ENCODE measurements around the gene RXRA.

The RXRA gene

GRCh38 chr9:134419000-134419683 lies 92.9 kb downstream of the RXRA start:
- H3K9me3 ChIP-seq (ENCODE audit: control insufficient read depth, insufficient read depth, low read length) = no peaks in the 10 kb centered on the region
- no peak overlapping the region for H3K9ac ChIP-seq (ENCODE audit: low read depth, low read length)
- H3K4me1 ChIP-seq (ENCODE audit: control insufficient read depth, insufficient read depth, low read length) = no peaks in the 10 kb centered on the region
- H3K36me3 ChIP-seq (ENCODE audit: control insufficient read depth, insufficient read depth, low read length) = peaks cover 10% of the 10 kb centered on the region
- no peak overlapping the region for H3K4me3 ChIP-seq (ENCODE audit: low read depth, low read length)
- H3K27me3 ChIP-seq (ENCODE audit: control insufficient read depth, insufficient read depth, low read length) = no peaks in the 10 kb centered on the region

GRCh38 chr9:134419684-134420076 lies 93.4 kb downstream of the RXRA start:
- Histone ChIP-seq H3K4me3 (ENCODE audit: low read depth, low read length) (no peak overlapping the region), H3K9me3 (ENCODE audit: control insufficient read depth, insufficient read depth, low read length) (no peaks in the 10 kb centered on the region), H3K27me3 (ENCODE audit: control insufficient read depth, insufficient read depth, low read length) (no peaks in the 10 kb centered on the region), H3K4me1 (ENCODE audit: control insufficient read depth, insufficient read depth, low read length) (no peaks in the 10 kb centered on the region), H3K36me3 (ENCODE audit: control insufficient read depth, insufficient read depth, low read length) (peaks cover 10% of the 10 kb centered on the region), H3K9ac (ENCODE audit: low read depth, low read length) (no peak overlapping the region)

DNA sequence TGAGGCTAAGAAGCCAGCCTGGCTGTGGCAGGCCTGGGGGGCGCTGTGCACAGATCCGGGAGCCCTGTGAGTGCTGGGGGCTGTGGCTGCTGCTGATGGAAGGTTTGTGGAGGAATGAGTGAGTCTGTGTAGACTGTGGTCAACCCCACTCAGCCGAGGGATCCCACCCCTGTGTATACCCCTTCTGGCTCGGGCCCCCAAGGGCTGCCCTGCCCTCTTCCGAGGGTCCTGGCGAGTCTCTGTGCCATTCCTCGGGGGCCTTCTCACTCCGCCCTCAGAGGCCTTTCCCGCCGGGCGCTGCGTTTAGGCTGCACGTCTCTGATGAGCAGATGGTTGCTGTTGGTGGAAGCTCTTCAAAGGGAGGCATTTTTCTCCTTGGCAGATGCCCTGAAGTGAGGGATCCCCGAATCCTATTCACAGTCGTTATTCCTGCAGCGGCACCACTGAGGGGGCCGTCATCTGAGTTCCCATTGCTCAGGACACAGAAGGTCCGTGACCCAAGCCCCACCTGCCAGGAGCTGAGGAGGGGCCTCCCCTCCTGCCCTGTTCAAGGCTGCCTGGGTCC lies 94.1 kb downstream of the RXRA start:
- no peaks in the 10 kb centered on the region for H3K27me3 ChIP-seq (ENCODE audit: control insufficient read depth, insufficient read depth, low read length)
- no peak overlapping the region for H3K9ac ChIP-seq (ENCODE audit: low read depth, low read length)
- peaks cover 10% of the 10 kb centered on the region for H3K36me3 ChIP-seq (ENCODE audit: control insufficient read depth, insufficient read depth, low read length)
- H3K4me1 ChIP-seq (ENCODE audit: control insufficient read depth, insufficient read depth, low read length) = no peaks in the 10 kb centered on the region
- no peaks in the 10 kb centered on the region for H3K9me3 ChIP-seq (ENCODE audit: control insufficient read depth, insufficient read depth, low read length)
- no peak overlapping the region for H3K4me3 ChIP-seq (ENCODE audit: low read depth, low read length)

DNA sequence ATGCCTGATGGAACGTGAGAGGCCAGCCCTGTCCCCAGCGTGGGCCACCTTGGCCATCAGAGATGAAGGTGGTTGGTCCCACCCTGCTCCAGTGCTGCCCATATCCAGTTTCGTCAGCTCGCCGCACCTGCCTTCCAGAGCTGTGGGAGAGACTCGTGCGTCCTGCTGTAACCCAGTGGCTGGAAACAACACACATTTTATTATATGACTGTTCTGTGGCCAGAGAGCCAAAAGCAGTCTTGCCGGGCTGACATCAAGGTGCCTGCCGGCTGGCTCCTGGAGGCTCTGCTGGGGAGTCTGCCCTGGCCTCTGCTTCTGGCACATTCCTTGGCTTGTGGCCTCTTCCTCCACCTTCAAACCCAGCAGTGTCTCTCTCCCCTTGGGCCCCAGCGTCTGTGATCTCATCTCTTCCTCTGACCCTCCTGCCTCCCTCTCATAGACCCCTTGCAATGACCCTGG lies 94.7 kb downstream of the RXRA start:
- Histone ChIP-seq H3K36me3 (ENCODE audit: control insufficient read depth, insufficient read depth, low read length) (peaks cover 10% of the 10 kb centered on the region), H3K9ac (ENCODE audit: low read depth, low read length) (no peak overlapping the region)

DNA sequence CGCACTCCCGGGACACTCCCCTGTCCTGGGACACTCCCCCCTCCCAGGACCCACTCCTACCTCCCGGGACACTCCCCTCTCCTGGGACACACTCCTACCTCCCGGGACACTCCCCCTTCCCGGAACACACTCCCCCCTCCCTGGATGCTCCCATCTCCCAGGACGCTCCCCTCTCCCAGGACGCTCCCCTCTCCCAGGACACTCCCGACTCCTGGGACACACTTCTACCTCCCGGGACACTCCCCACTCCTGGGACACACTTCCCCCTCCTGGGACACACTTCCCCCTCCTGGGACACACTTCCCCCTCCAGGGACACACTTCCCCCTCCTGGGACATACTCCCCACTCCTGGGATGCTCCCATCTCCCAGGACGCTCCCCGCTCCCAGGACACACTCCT lies 95.6 kb downstream of the RXRA start:
- H3K27me3 ChIP-seq (ENCODE audit: control insufficient read depth, insufficient read depth, low read length) = no peaks in the 10 kb centered on the region
- no peaks in the 10 kb centered on the region for H3K9me3 ChIP-seq (ENCODE audit: control insufficient read depth, insufficient read depth, low read length)
- no peaks in the 10 kb centered on the region for H3K4me1 ChIP-seq (ENCODE audit: control insufficient read depth, insufficient read depth, low read length)
- no peak overlapping the region for H3K9ac ChIP-seq (ENCODE audit: low read depth, low read length)
- no peak overlapping the region for H3K4me3 ChIP-seq (ENCODE audit: low read depth, low read length)
- peaks cover 10% of the 10 kb centered on the region for H3K36me3 ChIP-seq (ENCODE audit: control insufficient read depth, insufficient read depth, low read length)

More for the DNA sequence above, 94.7 kb downstream of the RXRA start:
- Histone ChIP-seq H3K9me3 (ENCODE audit: control insufficient read depth, insufficient read depth, low read length) (no peaks in the 10 kb centered on the region), H3K4me3 (ENCODE audit: low read depth, low read length) (no peak overlapping the region), H3K27me3 (ENCODE audit: control insufficient read depth, insufficient read depth, low read length) (no peaks in the 10 kb centered on the region), H3K4me1 (ENCODE audit: control insufficient read depth, insufficient read depth, low read length) (no peaks in the 10 kb centered on the region)

- H3K27me3 ChIP-seq (ENCODE audit: control insufficient read depth, insufficient read depth, low read length) = no peaks in the 10 kb centered on the region
- H3K9me3 ChIP-seq (ENCODE audit: control insufficient read depth, insufficient read depth, low read length) = no peaks in the 10 kb centered on the region
- H3K4me3 ChIP-seq (ENCODE audit: low read depth, low read length) = no peak overlapping the region
- peaks cover 5% of the 10 kb centered on the region for H3K36me3 ChIP-seq (ENCODE audit: control insufficient read depth, insufficient read depth, low read length)
- no peak overlapping the region for H3K9ac ChIP-seq (ENCODE audit: low read depth, low read length)
- H3K4me1 ChIP-seq (ENCODE audit: control insufficient read depth, insufficient read depth, low read length) = no peaks in the 10 kb centered on the region
Measured at GRCh38 chr9:134422301-134423090, 96.2 kb downstream of the RXRA start.

DNA sequence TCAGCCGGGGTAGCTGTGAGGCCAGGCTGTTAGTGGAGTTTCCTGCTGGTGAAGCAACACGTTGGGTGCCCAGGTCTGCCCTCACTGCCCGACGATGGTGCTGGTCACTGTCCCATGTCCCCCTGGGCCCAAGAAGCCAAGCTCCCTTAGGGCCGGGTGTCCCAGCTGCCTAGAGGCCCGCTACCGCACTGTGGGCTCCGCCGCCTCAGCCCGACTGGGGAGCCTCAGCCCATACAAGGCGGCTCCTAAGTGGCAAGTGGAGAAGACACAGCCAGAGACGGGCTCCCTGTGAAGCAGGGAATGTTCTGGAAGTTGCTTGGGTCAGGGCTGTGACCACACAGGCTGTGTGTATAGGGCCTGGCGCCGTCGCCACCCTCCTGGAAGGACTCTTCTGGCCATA lies 96.9 kb downstream of the RXRA start:
- H3K36me3 ChIP-seq (ENCODE audit: control insufficient read depth, insufficient read depth, low read length) = peaks cover 5% of the 10 kb centered on the region
- H3K4me1 ChIP-seq (ENCODE audit: control insufficient read depth, insufficient read depth, low read length) = no peaks in the 10 kb centered on the region
- H3K9me3 ChIP-seq (ENCODE audit: control insufficient read depth, insufficient read depth, low read length) = no peaks in the 10 kb centered on the region
- no peak overlapping the region for H3K4me3 ChIP-seq (ENCODE audit: low read depth, low read length)
- no peak overlapping the region for H3K9ac ChIP-seq (ENCODE audit: low read depth, low read length)
- H3K27me3 ChIP-seq (ENCODE audit: control insufficient read depth, insufficient read depth, low read length) = no peaks in the 10 kb centered on the region

DNA sequence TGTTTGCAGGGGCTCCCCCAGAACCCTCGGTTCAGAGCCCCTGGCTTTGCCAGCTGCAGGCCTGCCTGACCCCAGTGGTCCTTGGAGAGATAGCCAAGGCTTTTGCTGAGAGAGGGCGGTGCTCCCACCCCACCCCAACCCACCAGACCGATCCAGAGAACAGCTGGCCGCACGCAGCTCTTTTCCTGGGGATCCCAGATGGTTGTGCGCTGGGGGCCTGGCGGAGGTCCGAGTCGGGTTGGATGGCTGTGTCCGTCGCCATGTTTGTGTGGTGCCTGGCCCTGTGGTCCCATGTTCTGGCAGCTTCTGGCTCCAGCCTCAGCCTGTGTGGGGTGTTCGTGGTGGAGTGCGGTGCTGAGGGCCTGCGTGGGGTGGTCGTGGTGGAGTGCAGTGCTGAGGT lies 97.5 kb downstream of the RXRA start:
- H3K9me3 ChIP-seq (ENCODE audit: control insufficient read depth, insufficient read depth, low read length) = no peaks in the 10 kb centered on the region
- no peaks in the 10 kb centered on the region for H3K4me1 ChIP-seq (ENCODE audit: control insufficient read depth, insufficient read depth, low read length)
- no peaks in the 10 kb centered on the region for H3K27me3 ChIP-seq (ENCODE audit: control insufficient read depth, insufficient read depth, low read length)
- no peak overlapping the region for H3K9ac ChIP-seq (ENCODE audit: low read depth, low read length)
- no peak overlapping the region for H3K4me3 ChIP-seq (ENCODE audit: low read depth, low read length)
- peaks cover 5% of the 10 kb centered on the region for H3K36me3 ChIP-seq (ENCODE audit: control insufficient read depth, insufficient read depth, low read length)

DNA sequence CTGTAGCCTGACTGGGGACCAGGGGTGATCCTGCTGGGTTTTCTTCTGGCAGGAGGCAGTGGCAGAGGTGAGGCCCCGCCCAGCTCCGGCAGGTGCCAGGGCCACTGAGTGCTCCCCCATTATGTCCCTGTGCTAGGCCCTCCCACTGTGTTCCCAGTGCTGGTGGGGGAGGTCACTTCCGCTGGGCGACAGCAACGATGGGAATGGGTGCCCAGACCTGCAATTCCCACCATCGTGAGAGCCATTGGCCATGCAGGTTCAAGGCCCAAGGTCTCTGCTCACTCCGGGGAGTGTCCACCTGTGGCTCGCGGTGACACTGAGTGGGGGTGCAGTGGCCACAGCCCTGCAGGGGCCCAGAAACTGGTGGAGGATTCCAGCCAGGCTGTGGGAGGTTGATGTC lies 98.6 kb downstream of the RXRA start:
- Histone ChIP-seq H3K4me3 (ENCODE audit: low read depth, low read length) (no peak overlapping the region), H3K9ac (ENCODE audit: low read depth, low read length) (no peak overlapping the region), H3K27me3 (ENCODE audit: control insufficient read depth, insufficient read depth, low read length) (no peaks in the 10 kb centered on the region), H3K4me1 (ENCODE audit: control insufficient read depth, insufficient read depth, low read length) (no peaks in the 10 kb centered on the region), H3K9me3 (ENCODE audit: control insufficient read depth, insufficient read depth, low read length) (no peaks in the 10 kb centered on the region), H3K36me3 (ENCODE audit: control insufficient read depth, insufficient read depth, low read length) (peaks cover 7% of the 10 kb centered on the region)

DNA sequence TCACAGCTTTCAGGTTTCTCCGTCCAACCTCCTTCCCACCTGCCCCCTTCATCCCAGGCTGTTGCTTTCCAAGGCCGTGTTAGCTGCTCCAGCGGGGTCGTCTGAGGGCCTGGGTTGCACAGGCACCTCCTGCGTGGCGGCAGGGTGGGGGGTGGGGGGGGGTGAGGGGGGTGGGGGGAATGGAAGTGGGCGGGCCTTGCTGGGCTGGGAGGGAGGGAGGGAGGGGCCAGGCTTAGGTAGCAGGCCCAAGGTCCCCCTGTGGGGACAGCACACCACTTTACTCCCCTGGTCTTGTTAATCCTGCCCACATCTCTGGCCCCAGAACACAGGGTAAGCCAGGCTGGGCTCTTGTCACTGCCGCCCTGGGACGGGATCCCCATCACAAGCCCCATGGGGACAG lies 99.1 kb downstream of the RXRA start:
- H3K36me3 ChIP-seq (ENCODE audit: control insufficient read depth, insufficient read depth, low read length) = peaks cover 5% of the 10 kb centered on the region
- no peaks in the 10 kb centered on the region for H3K4me1 ChIP-seq (ENCODE audit: control insufficient read depth, insufficient read depth, low read length)
- peak overlapping the region; percentile 47 for H3K9ac ChIP-seq (ENCODE audit: low read depth, low read length)
- H3K9me3 ChIP-seq (ENCODE audit: control insufficient read depth, insufficient read depth, low read length) = no peaks in the 10 kb centered on the region
- H3K4me3 ChIP-seq (ENCODE audit: low read depth, low read length) = no peak overlapping the region
- H3K27me3 ChIP-seq (ENCODE audit: control insufficient read depth, insufficient read depth, low read length) = no peaks in the 10 kb centered on the region

GRCh38 chr9:134425812-134426211 lies 99.6 kb downstream of the RXRA start:
- H3K27me3 ChIP-seq (ENCODE audit: control insufficient read depth, insufficient read depth, low read length) = no peaks in the 10 kb centered on the region
- no peak overlapping the region for H3K4me3 ChIP-seq (ENCODE audit: low read depth, low read length)
- H3K36me3 ChIP-seq (ENCODE audit: control insufficient read depth, insufficient read depth, low read length) = peaks cover 5% of the 10 kb centered on the region
- H3K4me1 ChIP-seq (ENCODE audit: control insufficient read depth, insufficient read depth, low read length) = no peaks in the 10 kb centered on the region
- H3K9me3 ChIP-seq (ENCODE audit: control insufficient read depth, insufficient read depth, low read length) = no peaks in the 10 kb centered on the region
- H3K9ac ChIP-seq (ENCODE audit: low read depth, low read length) = peak overlapping the region; percentile 47

DNA sequence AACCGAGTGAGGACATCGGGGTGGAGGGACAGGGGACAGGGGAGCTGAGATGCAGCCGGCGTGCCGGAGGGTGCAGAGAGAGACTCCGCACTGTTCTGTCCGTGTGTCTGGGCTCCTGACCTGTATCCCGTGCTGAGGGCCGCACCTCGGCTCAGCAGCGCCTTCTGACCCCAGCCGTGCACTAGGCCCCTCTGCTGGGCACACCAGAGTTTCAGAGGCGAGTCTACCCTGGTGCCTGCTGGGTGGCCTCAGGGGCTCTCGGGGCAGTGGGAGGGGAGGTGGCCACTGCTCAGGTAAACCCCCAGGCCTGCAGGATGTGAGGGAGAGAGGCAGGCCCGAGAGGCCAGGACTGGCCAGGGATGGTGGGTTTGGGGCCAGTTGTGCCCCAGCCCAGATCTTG lies 100.2 kb downstream of the RXRA start:
- H3K9me3 ChIP-seq (ENCODE audit: control insufficient read depth, insufficient read depth, low read length) = no peaks in the 10 kb centered on the region
- no peaks in the 10 kb centered on the region for H3K27me3 ChIP-seq (ENCODE audit: control insufficient read depth, insufficient read depth, low read length)
- H3K4me1 ChIP-seq (ENCODE audit: control insufficient read depth, insufficient read depth, low read length) = no peaks in the 10 kb centered on the region
- peaks cover 3% of the 10 kb centered on the region for H3K36me3 ChIP-seq (ENCODE audit: control insufficient read depth, insufficient read depth, low read length)
- no peak overlapping the region for H3K4me3 ChIP-seq (ENCODE audit: low read depth, low read length)
- H3K9ac ChIP-seq (ENCODE audit: low read depth, low read length) = no peak overlapping the region

All from iPS-15b (cell line).